Measurements from ENCODE around the gene DNAH1. TPM values are rescaled to one million over a fixed set of nuclear protein-coding genes. Genes with fewer than 3 reads are reported as not detected.

The DNAH1 gene
- total RNA-seq, 2 donors from 2014 or later, result 7.0 to 9.1 TPM

- DNase-seq, result no peak
- H3K4me3 ChIP-seq, result no peak overlapping the region
- H3K4me1 ChIP-seq, result no peaks in the 10 kb centered on the region
- H3K9ac ChIP-seq (ENCODE audit: low read depth in 2 of 2, low read length in 2 of 2), result no peak overlapping the region
- TF ChIP-seq, protein P1, sequence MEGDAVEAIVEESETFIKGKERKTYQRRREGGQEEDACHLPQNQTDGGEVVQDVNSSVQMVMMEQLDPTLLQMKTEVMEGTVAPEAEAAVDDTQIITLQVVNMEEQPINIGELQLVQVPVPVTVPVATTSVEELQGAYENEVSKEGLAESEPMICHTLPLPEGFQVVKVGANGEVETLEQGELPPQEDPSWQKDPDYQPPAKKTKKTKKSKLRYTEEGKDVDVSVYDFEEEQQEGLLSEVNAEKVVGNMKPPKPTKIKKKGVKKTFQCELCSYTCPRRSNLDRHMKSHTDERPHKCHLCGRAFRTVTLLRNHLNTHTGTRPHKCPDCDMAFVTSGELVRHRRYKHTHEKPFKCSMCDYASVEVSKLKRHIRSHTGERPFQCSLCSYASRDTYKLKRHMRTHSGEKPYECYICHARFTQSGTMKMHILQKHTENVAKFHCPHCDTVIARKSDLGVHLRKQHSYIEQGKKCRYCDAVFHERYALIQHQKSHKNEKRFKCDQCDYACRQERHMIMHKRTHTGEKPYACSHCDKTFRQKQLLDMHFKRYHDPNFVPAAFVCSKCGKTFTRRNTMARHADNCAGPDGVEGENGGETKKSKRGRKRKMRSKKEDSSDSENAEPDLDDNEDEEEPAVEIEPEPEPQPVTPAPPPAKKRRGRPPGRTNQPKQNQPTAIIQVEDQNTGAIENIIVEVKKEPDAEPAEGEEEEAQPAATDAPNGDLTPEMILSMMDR (IDR thresholded peaks at IDR 0.05), result no peak
- H3K9me3 ChIP-seq, result no peaks in the 10 kb centered on the region
- no peak overlapping the region for H3K27ac ChIP-seq
- H3K27me3 ChIP-seq, result no peaks in the 10 kb centered on the region
- no peaks in the 10 kb centered on the region for H3K36me3 ChIP-seq
- intact Hi-C loops (cut with DNase I), result no loop called here
Measured at GRCh38 chr3:52349131-52349530, 33.0 kb downstream of the DNAH1 start.

DNA sequence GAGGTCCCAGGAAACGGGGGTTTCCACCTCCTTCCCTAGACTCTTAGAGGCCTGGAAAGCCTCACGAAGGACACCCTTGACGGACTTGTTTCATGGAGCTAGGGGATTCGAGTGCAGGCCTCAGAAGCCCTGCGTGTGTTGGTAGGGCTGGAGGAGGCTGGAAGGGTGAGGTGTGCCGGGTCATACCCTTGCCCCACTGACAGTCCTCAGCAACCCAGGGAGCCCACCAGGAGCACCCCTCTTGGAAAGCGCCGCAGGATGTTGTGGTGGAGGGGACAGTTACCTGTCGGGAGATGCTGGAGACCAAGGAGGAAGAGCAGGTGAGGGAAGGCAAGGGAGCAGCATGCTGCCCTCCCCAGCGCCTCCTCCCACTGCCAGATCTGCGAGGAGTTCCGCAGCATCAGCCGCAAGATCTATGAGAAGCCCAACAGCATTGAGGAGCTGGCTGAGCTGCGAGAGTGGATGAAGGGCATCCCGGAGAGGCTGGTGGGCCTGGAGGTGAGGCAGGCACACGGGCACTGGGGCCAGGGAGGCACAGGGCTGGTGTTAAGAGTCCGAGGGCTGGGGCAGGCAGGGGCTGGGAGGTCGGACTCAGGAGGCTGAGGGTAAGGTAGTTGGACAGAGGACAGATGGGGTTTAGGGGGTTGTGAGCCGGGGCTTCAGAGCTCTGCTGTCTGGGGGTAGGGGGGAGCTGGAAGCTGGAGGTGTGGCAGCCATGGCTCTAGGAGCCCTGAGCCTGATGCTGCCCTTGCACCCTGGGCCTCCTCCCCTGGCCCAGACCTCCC is 33.7 kb downstream of the DNAH1 start:
- Histone ChIP-seq H3K9me3 (no peaks in the 10 kb centered on the region), H3K27me3 (no peaks in the 10 kb centered on the region), H3K36me3 (no peaks in the 10 kb centered on the region), H3K9ac (ENCODE audit: low read depth in 2 of 2, low read length in 2 of 2) (no peak overlapping the region), H3K27ac (no peak overlapping the region), H3K4me3 (no peak overlapping the region), H3K4me1 (no peaks in the 10 kb centered on the region)
- TF ChIP-seq, protein P1 (IDR thresholded peaks at IDR 0.05), result no peak
- intact Hi-C loops (cut with DNase I), result no loop called here
- DNase-seq, result no peak

GRCh38 chr3:52350416-52350815 is 34.3 kb downstream of the DNAH1 start:
- intact Hi-C loops (cut with DNase I), result no loop called here
- H3K27me3 ChIP-seq, result no peaks in the 10 kb centered on the region
- TF ChIP-seq, protein P1 (IDR thresholded peaks at IDR 0.05), result no peak
- H3K27ac ChIP-seq, result no peak overlapping the region
- H3K36me3 ChIP-seq, result no peaks in the 10 kb centered on the region
- H3K4me3 ChIP-seq, result no peak overlapping the region
- H3K4me1 ChIP-seq, result no peaks in the 10 kb centered on the region
- H3K9me3 ChIP-seq, result no peaks in the 10 kb centered on the region
- no peak for DNase-seq
- no peak overlapping the region for H3K9ac ChIP-seq (ENCODE audit: low read depth in 2 of 2, low read length in 2 of 2)

DNA sequence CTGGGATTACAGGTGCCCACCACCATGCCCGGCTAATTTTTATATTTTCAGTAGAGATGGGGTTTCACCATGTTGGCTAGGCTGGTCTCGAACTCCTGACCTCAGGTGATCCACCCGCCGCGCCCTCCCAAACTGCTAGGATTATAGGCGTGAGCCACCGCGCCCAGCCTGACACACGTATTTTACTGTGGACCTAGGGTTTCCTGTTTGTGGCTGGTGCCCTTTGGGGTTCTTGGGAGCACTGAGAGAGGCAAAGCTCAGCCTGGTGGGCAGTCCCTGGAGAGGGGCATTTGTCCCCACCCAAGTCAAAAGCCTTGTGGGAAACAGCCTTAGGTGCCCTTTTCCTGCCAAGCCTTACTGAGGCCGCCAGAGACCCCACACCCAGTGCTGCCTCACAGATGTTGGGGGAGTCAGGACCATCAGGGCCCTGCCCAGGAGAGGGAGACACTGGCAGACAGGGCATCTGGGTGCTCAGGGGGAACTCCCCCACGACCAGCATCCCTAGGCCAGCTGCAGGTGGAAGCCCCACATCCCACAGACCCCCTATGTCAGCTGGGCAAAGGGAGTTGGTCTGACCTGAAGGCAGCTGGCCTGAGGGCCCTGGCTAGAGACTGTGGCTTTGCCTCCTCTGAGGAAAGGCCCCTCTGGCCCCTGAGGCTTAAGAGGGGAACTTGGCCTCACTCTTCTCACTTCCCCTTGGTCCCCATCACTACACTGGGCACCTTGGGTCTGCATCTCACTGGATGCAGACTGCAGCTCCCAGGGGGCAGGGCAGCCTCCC is 35.1 kb downstream of the DNAH1 start:
- H3K9me3 ChIP-seq, result no peaks in the 10 kb centered on the region
- no peaks in the 10 kb centered on the region for H3K36me3 ChIP-seq
- H3K27me3 ChIP-seq, result no peaks in the 10 kb centered on the region
- no peak overlapping the region for H3K27ac ChIP-seq
- H3K9ac ChIP-seq (ENCODE audit: low read depth in 2 of 2, low read length in 2 of 2), result no peak overlapping the region
- no peak overlapping the region for H3K4me3 ChIP-seq
- no peaks in the 10 kb centered on the region for H3K4me1 ChIP-seq
- TF ChIP-seq, protein P1 (IDR thresholded peaks at IDR 0.05), result no peak
- no peak for DNase-seq
- intact Hi-C loops (cut with DNase I), result no loop called here

- Histone ChIP-seq H3K9me3 (no peaks in the 10 kb centered on the region), H3K27ac (no peak overlapping the region), H3K27me3 (no peaks in the 10 kb centered on the region), H3K9ac (ENCODE audit: low read depth in 2 of 2, low read length in 2 of 2) (no peak overlapping the region), H3K4me3 (no peak overlapping the region), H3K4me1 (no peaks in the 10 kb centered on the region), H3K36me3 (no peaks in the 10 kb centered on the region)
- TF ChIP-seq, protein P1 (IDR thresholded peaks at IDR 0.05), result no peak
- no peak for DNase-seq
- intact Hi-C loops (cut with DNase I), result no loop called here
Measured at GRCh38 chr3:52351762-52352368, 35.7 kb downstream of the DNAH1 start.

All from colonic mucosa (tissue), 4 donors.